Astrocyte (in vitro differentiated cells and primary cell): Measurements from ENCODE around the gene ZNF839. TPM values are rescaled to one million over a fixed set of nuclear protein-coding genes. Genes with fewer than 3 reads are reported as not detected.

ENCODE experiments used
- DNase-seq: peaks from one replicate; pipeline ENCODE4 v3.0.0-alpha.2; 2010; ENCODE audit warnings: low read depth
- FAIRE-seq: peaks from 2 replicates; lab custom pipeline; 2011; peaks lifted over from hg19 to GRCh38; lab: Jason Lieb, UNC
- H2AFZ ChIP-seq: 2 replicates; pipeline ENCODE4 v1.6.0; 2012; ENCODE audit warnings: low read depth, low read length, inconsistent platforms
- H3K27ac ChIP-seq: 2 replicates; pipeline ENCODE4 v1.5.1; 2011; ENCODE audit warnings: low read depth, low read length, inconsistent platforms
- H3K27me3 ChIP-seq: 2 replicates; pipeline ENCODE4 v1.6.0; 2011; ENCODE audit warnings: low read length, inconsistent platforms; ENCODE audit not compliant: insufficient read depth
- H3K36me3 ChIP-seq: 2 replicates; pipeline ENCODE4 v1.5.1; 2011; ENCODE audit warnings: low read length, inconsistent platforms; ENCODE audit not compliant: insufficient read depth
- H3K4me1 ChIP-seq: 2 replicates; pipeline ENCODE4 v1.5.1; 2011; ENCODE audit warnings: low read length, inconsistent platforms; ENCODE audit not compliant: insufficient read depth
- H3K4me2 ChIP-seq: 2 replicates; pipeline ENCODE4 v1.6.0; 2012; ENCODE audit warnings: low read length, inconsistent platforms
- H3K4me3 ChIP-seq: 2 replicates; pipeline ENCODE4 v1.5.1; 2011; ENCODE audit warnings: low read depth, mild to moderate bottlenecking, low read length, inconsistent platforms; ENCODE audit not compliant: insufficient read depth
- H3K79me2 ChIP-seq: 2 replicates; pipeline ENCODE4 v1.6.0; 2012; ENCODE audit warnings: mild to moderate bottlenecking, low read length, inconsistent platforms; ENCODE audit not compliant: insufficient read depth
- H3K9ac ChIP-seq: 2 replicates; pipeline ENCODE4 v1.6.0; 2012; ENCODE audit warnings: mild to moderate bottlenecking, low read length, inconsistent platforms
- H3K9me3 ChIP-seq: 2 replicates; pipeline ENCODE4 v1.5.1; 2012; ENCODE audit warnings: low read depth, mild to moderate bottlenecking, low read length, inconsistent platforms; ENCODE audit not compliant: insufficient read depth
- H4K20me1 ChIP-seq: 2 replicates; pipeline ENCODE4 v1.6.0; 2012; ENCODE audit warnings: low read length, inconsistent platforms; ENCODE audit not compliant: insufficient read depth
- H3K27ac Mint-ChIP-seq: one replicate; pipeline ENCODE4 v1.8.0; 2021; ENCODE audit warnings: mild to moderate bottlenecking, mixed read lengths; ENCODE audit not compliant: unreplicated experiment
- H3K27me3 Mint-ChIP-seq: one replicate; pipeline ENCODE4 v1.8.0; 2021; ENCODE audit warnings: low read depth, mixed read lengths; ENCODE audit not compliant: unreplicated experiment
- H3K36me3 Mint-ChIP-seq: one replicate; pipeline ENCODE4 v1.8.0; 2021; ENCODE audit warnings: low read depth, mixed read lengths; ENCODE audit not compliant: unreplicated experiment
- H3K4me1 Mint-ChIP-seq: one replicate; pipeline ENCODE4 v1.8.0; 2021; ENCODE audit warnings: low read depth, mixed read lengths; ENCODE audit not compliant: unreplicated experiment
- H3K4me3 Mint-ChIP-seq: one replicate; pipeline ENCODE4 v1.8.0; 2021; ENCODE audit warnings: mild to moderate bottlenecking, moderate library complexity, mixed read lengths; ENCODE audit not compliant: unreplicated experiment
- H3K9me3 Mint-ChIP-seq: one replicate; pipeline ENCODE4 v1.8.0; 2021; ENCODE audit warnings: mild to moderate bottlenecking, mixed read lengths; ENCODE audit not compliant: unreplicated experiment
- CTCF ChIP-seq: IDR thresholded peaks from 2 replicates; pipeline ENCODE4 v1.5.1; 2011; ENCODE audit warnings: low read depth, mild to moderate bottlenecking, inconsistent platforms, low read length, moderate library complexity; ENCODE audit not compliant: insufficient read depth
- EZH2 ChIP-seq: IDR thresholded peaks from 2 replicates; pipeline ENCODE4 v1.6.1; 2012; ENCODE audit warnings: mild to moderate bottlenecking, low read length, inconsistent platforms; ENCODE audit not compliant: insufficient read depth
- total RNA-seq: library from RNA; stranded (reverse); gene quantifications from 2 replicates; pipeline ENCODE4 v1.2.1, GENCODE V29; 2021

ZNF839 gene
- total RNA-seq, 1 donor from 2014 or later: 8.0 TPM

DNA sequence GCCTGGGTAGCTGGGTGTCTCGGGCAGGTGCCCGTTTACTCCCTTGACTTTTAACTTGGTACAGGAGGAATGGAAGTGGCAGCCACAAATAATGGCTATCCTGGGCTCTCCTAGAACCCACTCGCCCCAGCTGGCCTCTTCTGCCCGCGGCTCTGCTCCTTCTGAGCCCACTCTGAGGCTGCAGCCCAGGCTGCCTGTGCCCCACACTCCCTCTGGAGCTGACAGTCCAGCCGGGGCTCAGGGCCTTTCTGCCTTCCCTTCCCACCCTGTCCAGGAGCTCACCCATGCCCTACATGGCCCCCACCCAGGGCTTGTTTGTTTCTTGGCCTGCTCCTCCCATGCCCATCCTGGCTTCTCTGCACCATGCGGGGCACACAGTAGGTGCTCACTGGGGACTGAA lies 15.6 kb downstream of the ZNF839 start:
- Histone ChIP-seq H2AFZ (no peak overlapping the region), H3K27ac (no peak overlapping the region), H3K9ac (no peak overlapping the region), H3K36me3 (peaks cover 11% of the 10 kb centered on the region), H3K27me3 (no peaks in the 10 kb centered on the region), H3K4me2 (no peak overlapping the region), H3K79me2 (no peaks in the 10 kb centered on the region), H3K4me3 (no peak overlapping the region), H4K20me1 (no peaks in the 10 kb centered on the region), H3K4me1 (no peaks in the 10 kb centered on the region), H3K9me3 (no peaks in the 10 kb centered on the region)
- Mint-ChIP-seq H3K36me3 (peaks cover 2% of the 10 kb centered on the region), H3K4me3 (no peak overlapping the region), H3K27me3 (no peaks in the 10 kb centered on the region), H3K4me1 (no peaks in the 10 kb centered on the region), H3K9me3 (no peaks in the 10 kb centered on the region), H3K27ac (no peak overlapping the region)
- TF ChIP-seq EZH2 (no peak), CTCF (no peak)
- FAIRE-seq: no peak
- no peak for DNase-seq

- TF ChIP-seq CTCF: no peak
- no peak for TF ChIP-seq EZH2
- Histone ChIP-seq H3K9me3 (no peaks in the 10 kb centered on the region), H3K27ac (no peak overlapping the region), H3K4me3 (no peak overlapping the region), H3K79me2 (no peaks in the 10 kb centered on the region), H2AFZ (no peak overlapping the region), H3K27me3 (no peaks in the 10 kb centered on the region), H3K9ac (no peak overlapping the region), H4K20me1 (no peaks in the 10 kb centered on the region), H3K4me2 (no peak overlapping the region), H3K4me1 (no peaks in the 10 kb centered on the region), H3K36me3 (peaks cover 17% of the 10 kb centered on the region)
- DNase-seq: no peak
- Mint-ChIP-seq H3K36me3 (peaks cover 12% of the 10 kb centered on the region), H3K27me3 (no peaks in the 10 kb centered on the region), H3K4me1 (no peaks in the 10 kb centered on the region), H3K27ac (no peak overlapping the region), H3K9me3 (no peaks in the 10 kb centered on the region), H3K4me3 (no peak overlapping the region)
- FAIRE-seq: no peak
These were observed 19.2 kb downstream of the ZNF839 start for GRCh38 chr14:102338724-102339123.

DNA sequence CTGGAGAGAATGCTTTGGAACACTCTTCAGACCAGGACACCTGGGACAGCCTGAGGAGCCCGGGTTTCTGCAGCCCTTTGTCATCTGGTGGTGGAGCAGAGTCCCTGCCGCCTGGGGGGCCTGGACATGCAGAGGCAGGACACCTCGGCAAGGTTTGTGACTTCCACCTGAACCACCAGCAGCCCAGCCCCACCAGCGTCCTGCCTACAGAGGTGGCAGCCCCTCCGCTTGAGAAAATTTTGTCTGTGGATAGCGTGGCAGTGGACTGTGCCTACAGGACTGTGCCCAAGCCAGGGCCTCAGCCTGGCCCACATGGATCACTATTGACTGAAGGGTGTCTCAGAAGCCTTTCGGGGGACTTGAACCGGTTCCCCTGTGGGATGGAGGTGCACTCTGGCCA lies 22.0 kb downstream of the ZNF839 start:
- no peak overlapping the region for H3K9ac ChIP-seq

More for the DNA sequence above, 22.0 kb downstream of the ZNF839 start:
- TF ChIP-seq CTCF (no peak), EZH2 (no peak)
- H3K27me3 Mint-ChIP-seq: no peaks in the 10 kb centered on the region
- Histone ChIP-seq H4K20me1 (no peaks in the 10 kb centered on the region), H3K79me2 (no peaks in the 10 kb centered on the region), H3K27ac (no peak overlapping the region), H3K4me1 (no peaks in the 10 kb centered on the region), H3K4me2 (no peak overlapping the region), H3K27me3 (no peaks in the 10 kb centered on the region), H3K4me3 (no peak overlapping the region), H3K36me3 (peaks cover 26% of the 10 kb centered on the region), H3K9me3 (no peaks in the 10 kb centered on the region), H2AFZ (no peak overlapping the region)
- H3K36me3 Mint-ChIP-seq: peaks cover 17% of the 10 kb centered on the region
- no peak overlapping the region for H3K27ac Mint-ChIP-seq
- no peak overlapping the region for H3K4me3 Mint-ChIP-seq
- no peaks in the 10 kb centered on the region for H3K4me1 Mint-ChIP-seq
- H3K9me3 Mint-ChIP-seq: no peaks in the 10 kb centered on the region
- no peak for FAIRE-seq
- no peak for DNase-seq
